ENCODE measurements around the gene ADK. TPM values are rescaled to one million over a fixed set of nuclear protein-coding genes. Genes with fewer than 3 reads are reported as not detected.
"Not testable (repeated sequence)": the region's sequence is repeated elsewhere in the genome, so short reads cannot be mapped to it uniquely, and the experiment has no call there.

The ADK gene
- total RNA-seq (ENCODE audit: insufficient read depth, low replicate concordance): 8.4 TPM

GRCh38 chr10:74150990-74151878 lies at the start of gene ADK:
Gene ADK, plus strand, starts transcription at chr10:74151221. Its CDS starts 58 bp downstream, at chr10:74151279.
- peak; percentile 100 for DNase-seq (ENCODE audit: low spot score)

GRCh38 chr10:74103560-74104258 lies 47.3 kb upstream of the ADK start:
- no peak for DNase-seq (ENCODE audit: low spot score)

- no peak for DNase-seq (ENCODE audit: low spot score)
These were observed 46.5 kb upstream of the ADK start for GRCh38 chr10:74104480-74104879.

GRCh38 chr10:74104996-74105395 lies 46.0 kb upstream of the ADK start:
- no peak for DNase-seq (ENCODE audit: low spot score)

GRCh38 chr10:74107391-74107790 lies 43.6 kb upstream of the ADK start:
- DNase-seq (ENCODE audit: low spot score): no peak

GRCh38 chr10:74109452-74109851 lies 41.6 kb upstream of the ADK start:
- DNase-seq (ENCODE audit: low spot score): no peak

- no peak for DNase-seq (ENCODE audit: low spot score)
These were observed 40.9 kb upstream of the ADK start for GRCh38 chr10:74110120-74110519.

GRCh38 chr10:74111799-74112198 lies 39.2 kb upstream of the ADK start:
- no peak for DNase-seq (ENCODE audit: low spot score)

GRCh38 chr10:74113546-74113945 lies 37.5 kb upstream of the ADK start:
- no peak for DNase-seq (ENCODE audit: low spot score)

GRCh38 chr10:74114041-74114448 lies 37.0 kb upstream of the ADK start:
- no peak for DNase-seq (ENCODE audit: low spot score)

GRCh38 chr10:74117738-74118137 lies 33.3 kb upstream of the ADK start:
- no peak for DNase-seq (ENCODE audit: low spot score)

- DNase-seq (ENCODE audit: low spot score): no peak
These were observed 32.2 kb upstream of the ADK start for GRCh38 chr10:74118804-74119203.

GRCh38 chr10:74120911-74121310 lies 30.1 kb upstream of the ADK start:
- no peak for DNase-seq (ENCODE audit: low spot score)

GRCh38 chr10:74121368-74121767 lies 29.7 kb upstream of the ADK start:
- peak; percentile 82 for DNase-seq (ENCODE audit: low spot score)

- DNase-seq (ENCODE audit: low spot score): no peak
These were observed 29.0 kb upstream of the ADK start for GRCh38 chr10:74122060-74122459.

GRCh38 chr10:74123081-74123480 lies 27.9 kb upstream of the ADK start:
- no peak for DNase-seq (ENCODE audit: low spot score)

GRCh38 chr10:74133923-74134820 lies 16.8 kb upstream of the ADK start:
- no peak for DNase-seq (ENCODE audit: low spot score)

GRCh38 chr10:74135452-74135851 lies 15.6 kb upstream of the ADK start:
- DNase-seq (ENCODE audit: low spot score): no peak

- DNase-seq (ENCODE audit: low spot score): no peak
These were observed 13.0 kb upstream of the ADK start for GRCh38 chr10:74137992-74138391.

GRCh38 chr10:74138596-74138995 lies 12.4 kb upstream of the ADK start:
- DNase-seq (ENCODE audit: low spot score): not testable (repeated sequence)

- DNase-seq (ENCODE audit: low spot score): no peak
These were observed 11.0 kb upstream of the ADK start for GRCh38 chr10:74139981-74140380.

GRCh38 chr10:74140553-74140952 lies 10.5 kb upstream of the ADK start:
- no peak for DNase-seq (ENCODE audit: low spot score)

Data from umbilical cord (tissue), 2 donors.